Vagina (tissue), 2 donors: ENCODE data around the gene MOGAT3.

Source experiments
- POLR2A ChIP-seq, 2 donors: fragments of 450-650 bp; IDR thresholded peaks; one replicate each; pipeline ENCODE4 v1.6.1; 2017; ENCODE audit warnings: antibody characterized with exemption in 2 of 2, mild to moderate bottlenecking in 2 of 2, moderate library complexity in 2 of 2
- POLR2AphosphoS5 ChIP-seq, 2 donors: sonication (generic); formaldehyde crosslinking; IDR thresholded peaks; one replicate each; pipeline ENCODE4 v1.9.0; 2017; ENCODE audit warnings: antibody characterized with exemption in 2 of 2, mild to moderate bottlenecking in 2 of 2, low read depth in 1 of 2; ENCODE audit not compliant: insufficient read depth in 1 of 2
- TF ChIP-seq, protein P1 (sequence below), 3 experiments: fragments of 450-650 bp in 2 of 3; fragments of 200-600 bp in 1 of 3; sonication (generic) in 1 of 3; IDR thresholded peaks; one replicate each; pipeline ENCODE4 v1.5.1; 2017 to 2019; ENCODE audit warnings: antibody characterized with exemption in 3 of 3, mild to moderate bottlenecking in 2 of 3, moderate library complexity in 2 of 3

DNA sequence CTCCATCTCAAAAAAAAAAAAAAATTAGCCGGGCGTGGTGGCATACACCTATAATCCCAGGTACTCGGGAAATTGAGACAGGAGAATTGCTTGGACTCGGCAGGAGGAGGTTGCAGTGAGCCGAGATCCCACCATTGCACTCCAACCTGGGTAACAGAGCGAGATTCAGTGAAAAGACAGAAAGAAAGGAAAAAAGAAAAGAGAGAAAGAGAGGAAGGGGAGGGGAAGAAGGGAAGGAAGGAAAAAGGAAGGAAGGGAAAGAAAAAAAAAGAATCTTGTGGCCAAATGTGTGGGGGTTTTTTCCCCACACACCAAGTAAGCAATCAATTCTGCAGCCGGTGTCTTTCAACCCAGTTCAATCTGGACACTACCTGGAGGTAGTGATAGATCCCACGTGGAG is 11.7 kb downstream of the MOGAT3 start:
- TF ChIP-seq, protein P1, sequence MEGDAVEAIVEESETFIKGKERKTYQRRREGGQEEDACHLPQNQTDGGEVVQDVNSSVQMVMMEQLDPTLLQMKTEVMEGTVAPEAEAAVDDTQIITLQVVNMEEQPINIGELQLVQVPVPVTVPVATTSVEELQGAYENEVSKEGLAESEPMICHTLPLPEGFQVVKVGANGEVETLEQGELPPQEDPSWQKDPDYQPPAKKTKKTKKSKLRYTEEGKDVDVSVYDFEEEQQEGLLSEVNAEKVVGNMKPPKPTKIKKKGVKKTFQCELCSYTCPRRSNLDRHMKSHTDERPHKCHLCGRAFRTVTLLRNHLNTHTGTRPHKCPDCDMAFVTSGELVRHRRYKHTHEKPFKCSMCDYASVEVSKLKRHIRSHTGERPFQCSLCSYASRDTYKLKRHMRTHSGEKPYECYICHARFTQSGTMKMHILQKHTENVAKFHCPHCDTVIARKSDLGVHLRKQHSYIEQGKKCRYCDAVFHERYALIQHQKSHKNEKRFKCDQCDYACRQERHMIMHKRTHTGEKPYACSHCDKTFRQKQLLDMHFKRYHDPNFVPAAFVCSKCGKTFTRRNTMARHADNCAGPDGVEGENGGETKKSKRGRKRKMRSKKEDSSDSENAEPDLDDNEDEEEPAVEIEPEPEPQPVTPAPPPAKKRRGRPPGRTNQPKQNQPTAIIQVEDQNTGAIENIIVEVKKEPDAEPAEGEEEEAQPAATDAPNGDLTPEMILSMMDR (IDR thresholded peaks at IDR 0.05): no peak
- TF ChIP-seq POLR2AphosphoS5 (IDR thresholded peaks at IDR 0.05; ENCODE audit: insufficient read depth in 1 of 2, low read depth in 1 of 2) (no peak), POLR2A (IDR thresholded peaks at IDR 0.05) (no peak)
